ENCODE measurements around the gene TANC1. TPM values are rescaled to one million over a fixed set of nuclear protein-coding genes. Genes with fewer than 3 reads are reported as not detected.

TANC1 gene
- total and polyA plus RNA-seq, 2 donors (not counting 3 experiments of a cell fraction or from before 2014, with no cell fraction given) = 58.9 to 99.4 TPM

GRCh38 chr2:158993721-158994587, 25.5 kb downstream of the TANC1 start:
- intact Hi-C loops (cut with micrococcal nuclease) = no loop called here
- FAIRE-seq (no peak), DNase-seq (ENCODE audit: low read depth, low spot score) (no peak)
- H3K9me1 ChIP-seq (replicated peaks; ENCODE audit: control insufficient read depth, extremely low read depth, insufficient read depth, low read length) = no peaks in the 10 kb centered on the region
- no peak overlapping the region for H2AFZ ChIP-seq (ENCODE audit: low read depth, low read length)
- H3K9ac ChIP-seq (replicated peaks; ENCODE audit: extremely low read depth, insufficient read depth, low read length) = no peak overlapping the region
- H3K9me3 ChIP-seq (replicated peaks; ENCODE audit: control insufficient read depth, insufficient read depth, low read length) = no peaks in the 10 kb centered on the region
- no peak overlapping the region for H3K27ac ChIP-seq (ENCODE audit: insufficient read depth, low read depth, low read length)
- ChIA-PET POLR2A (no interaction called here), CTCF (interaction anchor here (1.5 to 1.9 kb wide), 2 partner anchors 8 to 14 kb away, joined by 4 to 6 read pairs; no protein-coding TSS in a partner anchor)
- H3K27me3 ChIP-seq (ENCODE audit: control insufficient read depth in 2 of 2, insufficient read depth in 2 of 2, low read length in 2 of 2) = no peaks in the 10 kb centered on the region
- H4K20me1 ChIP-seq (replicated peaks; ENCODE audit: control insufficient read depth, extremely low read depth, insufficient read depth, low read length) = peaks cover 9% of the 10 kb centered on the region
- H3K79me2 ChIP-seq (ENCODE audit: control insufficient read depth, insufficient read depth, low read length) = peaks cover 84% of the 10 kb centered on the region
- no peak for TF ChIP-seq FOS (IDR thresholded peaks at IDR 0.05; ENCODE audit: borderline replicate concordance, insufficient read depth, low read length)
- no peak for TF ChIP-seq GATA2 (IDR thresholded peaks at IDR 0.05; ENCODE audit: insufficient read depth, insufficient read length, low read depth, low read length)
- no peak for TF ChIP-seq POLR2A (IDR thresholded peaks at IDR 0.05; ENCODE audit: low read depth, low read length)
- no peak for TF ChIP-seq POLR2AphosphoS5 (IDR thresholded peaks at IDR 0.05; ENCODE audit: insufficient read depth, low read depth, low read length)
- no peak for TF ChIP-seq JUN (IDR thresholded peaks at IDR 0.05; ENCODE audit: borderline replicate concordance, insufficient read depth, insufficient read length, low read depth)
- no peak for TF ChIP-seq CTCF (IDR thresholded peaks at IDR 0.05; ENCODE audit: extremely low read depth in 1 of 2, insufficient read depth in 1 of 2, low read depth in 1 of 2, low read length in 2 of 2)
- no peak for TF ChIP-seq MAX (IDR thresholded peaks at IDR 0.05; ENCODE audit: insufficient read depth, insufficient read length)
- TF ChIP-seq EZH2 (IDR thresholded peaks at IDR 0.05; ENCODE audit: borderline replicate concordance, low read depth, low read length, severe bottlenecking) = no peak
- no peak for TF ChIP-seq MYC (IDR thresholded peaks at IDR 0.05; ENCODE audit: low read depth, low read length)
- no TSS peak for BruUV-seq (replicated peaks)
- H3K4me1 ChIP-seq (ENCODE audit: control insufficient read depth, extremely low read depth, insufficient read depth, low read length) = peaks cover 27% of the 10 kb centered on the region
- H3K4me2 ChIP-seq (ENCODE audit: insufficient read depth, low read length) = no peak overlapping the region
- dilution Hi-C loops (cut with MboI; ENCODE audit: extremely low pct_ligation_motif_present, low sequenced_read_pairs) = no loop called here
- H3K36me3 ChIP-seq (ENCODE audit: control insufficient read depth in 2 of 2, extremely low read depth in 1 of 2, insufficient read depth in 2 of 2, low read length in 2 of 2) = no peaks in the 10 kb centered on the region
- no peak overlapping the region for H3K4me3 ChIP-seq (replicated peaks in 1 of 3; ENCODE audit: insufficient read depth in 1 of 3, low read depth in 1 of 3, low read length in 3 of 3)
